Hippocampal formation (tissue), 2 donors: ENCODE data around the gene SLMAP.
"Not testable (repeated sequence)": the region's sequence is repeated elsewhere in the genome, so short reads cannot be mapped to it uniquely, and the experiment has no call there.

Experiments used
- DNase-seq, 2 donors: peaks; one replicate each; lab custom pipeline; 2025; lab: John Stamatoyannopoulos, UW

SLMAP gene

DNA sequence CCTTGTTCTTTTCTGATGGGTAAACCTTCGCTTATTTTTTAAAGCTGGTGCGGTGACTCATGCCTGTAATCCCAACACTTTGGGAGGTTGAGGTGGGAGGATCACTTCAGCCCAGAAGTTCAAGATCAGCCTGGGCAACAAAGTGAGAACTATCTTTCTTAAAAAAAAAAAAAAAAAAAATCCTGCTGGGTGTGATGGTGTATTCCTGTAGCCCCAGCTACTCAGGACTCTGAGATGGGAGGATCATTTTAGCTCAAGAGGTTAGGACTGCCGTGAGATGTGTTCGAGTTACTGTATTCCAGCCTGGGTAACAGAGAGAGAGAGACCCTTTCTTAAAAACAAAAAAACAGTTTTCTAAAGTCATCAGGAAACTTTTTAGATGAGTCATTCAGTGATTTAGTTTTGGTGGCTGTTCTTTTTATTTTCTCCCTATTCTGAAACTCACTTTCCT is 37.7 kb downstream of the SLMAP start:
- DNase-seq, result no peak

DNA sequence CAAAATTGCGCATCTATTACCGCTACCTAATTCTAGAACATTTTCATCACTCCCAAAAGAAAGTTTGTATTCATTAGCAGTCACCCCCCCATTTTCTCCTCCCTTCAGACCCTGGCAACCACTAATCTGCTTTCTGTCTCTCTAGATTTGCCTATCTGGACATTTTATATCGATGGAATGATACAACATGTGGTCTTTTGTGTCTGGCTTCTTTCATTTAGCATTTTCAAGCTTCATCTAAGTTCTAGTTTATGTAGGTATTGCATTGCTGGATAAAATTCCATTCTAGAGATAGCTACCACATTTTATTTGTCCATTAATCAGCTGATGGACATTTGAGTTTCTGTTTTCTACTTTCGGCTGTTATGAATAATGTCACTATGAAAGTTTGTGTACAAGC is 38.4 kb downstream of the SLMAP start:
- no peak for DNase-seq

DNA sequence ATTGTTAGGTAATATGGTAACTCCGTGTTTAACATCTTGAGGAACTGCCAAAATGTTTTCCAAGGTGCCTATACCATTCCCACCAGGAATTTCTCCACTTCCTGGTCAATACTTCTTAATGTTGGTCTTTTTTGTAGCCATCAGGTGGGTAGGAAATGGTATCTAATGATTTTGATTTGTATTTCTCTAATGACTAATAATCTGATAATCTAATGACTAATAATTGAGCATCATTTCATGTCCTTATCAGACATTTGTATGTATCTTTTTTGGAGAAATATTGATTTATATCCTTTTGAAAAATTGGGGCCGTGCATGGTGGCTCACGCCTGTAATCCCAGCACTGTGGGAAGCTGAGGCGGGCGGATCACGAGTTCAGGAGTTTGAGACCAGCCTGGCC is 38.8 kb downstream of the SLMAP start:
- no peak for DNase-seq

DNA sequence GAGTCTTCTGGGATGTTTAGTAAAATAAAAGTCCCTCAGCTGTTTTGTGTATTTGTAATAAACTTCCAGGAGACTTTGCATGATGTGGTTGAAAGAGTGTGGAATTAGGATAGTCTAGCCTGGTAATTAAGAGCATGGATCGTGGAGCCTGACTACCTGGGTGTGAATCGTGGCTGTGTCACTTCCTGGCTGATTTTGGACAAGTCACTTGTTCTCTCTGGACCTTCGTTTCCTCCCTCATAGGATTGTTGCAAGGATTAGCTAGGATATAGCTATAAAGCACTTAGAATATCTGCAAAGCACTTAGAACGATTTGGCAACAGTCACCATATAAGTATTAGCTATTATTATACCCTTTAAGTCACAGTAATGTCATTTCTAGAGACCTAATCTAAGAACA is 40.2 kb downstream of the SLMAP start:
- no peak for DNase-seq

DNA sequence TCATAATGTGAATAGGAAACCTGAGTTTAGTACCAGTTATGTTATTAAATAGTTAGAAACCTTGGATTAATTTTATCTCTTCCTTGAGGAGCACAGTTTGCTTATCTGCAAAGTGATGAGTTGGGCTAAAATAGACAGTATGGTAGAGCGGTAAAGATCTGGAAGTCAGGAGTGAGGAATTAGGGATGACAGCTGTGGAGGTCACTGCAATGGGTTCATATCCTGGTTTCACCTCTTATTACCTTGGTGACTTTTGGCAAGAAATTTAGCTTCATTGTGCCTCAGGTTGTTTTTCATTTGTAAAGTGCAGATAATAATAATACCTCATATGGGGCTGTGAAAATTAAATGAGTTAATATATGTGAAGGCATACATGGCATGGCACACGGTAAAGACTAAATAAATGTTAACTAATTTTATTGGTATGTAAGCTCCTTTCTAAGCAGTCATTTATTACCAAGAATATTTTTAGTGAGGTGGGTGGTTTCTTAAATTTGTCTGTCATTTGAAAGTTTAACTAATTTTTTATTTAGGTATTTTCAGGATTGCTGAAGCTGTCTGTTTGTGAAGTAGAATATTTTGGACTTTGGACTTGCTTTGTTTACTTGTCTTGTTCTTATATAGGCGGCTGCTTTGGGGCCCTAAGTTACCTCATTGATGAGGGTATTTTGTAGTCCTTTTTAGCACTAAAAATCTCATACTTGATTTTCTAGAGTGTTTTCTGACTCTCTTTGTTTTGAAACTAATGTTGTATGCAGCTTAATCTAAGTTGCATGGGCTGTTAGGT is 41.8 kb downstream of the SLMAP start:
- no peak for DNase-seq

DNA sequence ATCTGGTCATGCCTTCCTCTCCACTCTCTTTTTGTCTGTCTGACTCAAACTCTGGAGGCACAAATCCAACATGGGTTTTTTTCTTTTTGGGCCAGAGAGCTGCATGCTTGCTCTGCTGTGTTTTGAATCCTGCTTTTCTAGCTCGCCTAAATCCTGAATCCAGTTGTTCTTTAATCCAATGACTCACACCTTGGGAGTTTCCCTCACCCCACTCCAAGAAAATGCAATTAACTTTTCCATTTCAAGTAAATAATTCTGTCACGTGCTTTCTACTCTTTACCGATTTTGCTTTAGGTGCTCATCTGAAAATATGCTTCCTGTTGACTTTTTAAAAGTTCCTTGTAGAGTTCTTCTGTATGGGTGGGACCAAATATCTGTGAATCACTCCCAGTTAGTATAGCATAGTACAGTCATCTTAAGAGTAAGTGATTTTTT is 47.6 kb downstream of the SLMAP start:
- no peak for DNase-seq

DNA sequence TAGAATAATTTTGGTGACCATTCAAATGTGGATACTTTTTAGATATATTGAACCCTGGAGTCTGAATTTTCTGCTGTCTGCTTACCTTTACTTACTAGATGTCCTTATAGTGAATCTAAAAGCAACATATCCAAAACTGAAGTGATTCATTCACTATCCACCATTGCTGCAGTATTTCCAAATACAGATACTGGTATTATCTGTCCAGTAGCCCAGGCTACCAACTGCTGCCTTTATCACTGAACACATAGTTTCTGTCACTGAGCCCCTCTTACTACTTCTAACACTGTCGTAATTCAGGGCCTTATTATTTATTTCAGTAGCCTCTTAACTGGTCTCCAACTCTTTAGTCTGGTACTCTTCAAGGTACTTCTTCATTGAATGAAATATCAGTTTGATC is 49.2 kb downstream of the SLMAP start:
- no peak for DNase-seq

DNA sequence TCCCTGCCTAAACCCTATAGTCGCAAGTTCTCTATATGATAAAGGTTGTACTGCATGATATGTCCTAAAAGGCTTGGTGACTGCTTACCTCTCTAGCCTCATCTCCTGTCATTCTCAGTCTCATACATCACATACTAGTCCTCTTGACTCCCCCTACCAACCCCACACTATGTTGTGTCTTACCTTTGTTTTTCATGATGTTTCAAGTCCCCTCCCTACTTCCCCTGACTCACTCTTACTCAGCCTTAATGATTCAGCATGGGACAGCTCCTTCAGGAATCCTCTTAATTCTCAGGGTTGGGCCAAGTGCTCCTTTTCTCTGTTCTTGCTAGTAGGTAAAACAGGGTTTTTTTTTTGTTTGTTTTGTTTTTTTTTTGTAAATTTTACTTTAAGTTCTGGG is 49.6 kb downstream of the SLMAP start:
- no peak for DNase-seq

DNA sequence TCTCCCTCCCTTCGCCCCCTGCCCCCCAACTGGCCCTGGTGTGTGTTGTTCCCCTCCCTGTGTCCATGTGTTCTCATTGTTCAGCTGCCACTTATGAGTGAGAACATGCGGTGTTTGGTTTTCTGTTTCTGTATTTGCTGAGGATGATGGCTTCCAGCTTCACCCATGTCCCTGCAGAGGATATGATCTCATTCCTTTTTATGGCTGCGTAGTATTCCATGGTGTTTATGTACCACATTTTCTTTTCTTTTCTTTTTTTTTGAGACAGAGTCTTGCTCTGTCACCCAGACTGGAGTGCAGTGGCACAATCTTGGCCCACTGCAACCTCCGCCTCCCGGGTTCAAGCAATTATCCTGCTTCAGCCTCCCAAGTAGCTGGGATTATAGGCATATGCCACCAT is 50.1 kb downstream of the SLMAP start:
- DNase-seq, result not testable (repeated sequence)

DNA sequence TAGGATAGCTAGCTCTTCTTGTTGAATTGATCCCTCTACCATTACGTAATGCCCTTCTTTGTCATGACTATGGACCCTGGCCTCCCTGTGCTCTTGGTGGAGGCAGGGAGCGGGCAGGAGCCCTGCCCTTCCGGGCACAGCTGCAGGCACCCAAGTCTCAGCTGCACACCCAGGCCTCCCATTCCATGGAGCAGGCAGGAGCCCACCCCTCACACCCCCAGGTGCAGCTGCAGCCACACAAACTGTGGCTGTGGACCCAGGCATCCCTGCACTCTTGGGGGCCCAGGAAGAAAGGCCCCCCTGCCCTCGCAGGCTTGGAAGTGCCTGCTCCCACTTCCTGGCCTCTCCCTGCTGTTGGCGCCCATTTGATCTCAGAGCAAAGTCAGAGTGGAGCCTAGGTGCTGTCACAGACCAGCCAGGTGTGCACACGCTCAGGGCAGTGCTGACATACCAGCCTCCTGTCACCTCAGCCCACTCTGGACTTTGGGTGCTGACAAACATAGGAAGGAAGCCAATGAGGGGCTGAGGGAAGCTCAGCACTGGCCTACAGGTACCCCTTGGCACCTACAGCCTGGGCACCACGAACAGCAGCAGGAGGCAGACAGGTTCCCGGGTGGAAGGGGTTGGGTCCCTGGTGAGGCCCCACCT is 53.0 kb downstream of the SLMAP start:
- no peak for DNase-seq

DNA sequence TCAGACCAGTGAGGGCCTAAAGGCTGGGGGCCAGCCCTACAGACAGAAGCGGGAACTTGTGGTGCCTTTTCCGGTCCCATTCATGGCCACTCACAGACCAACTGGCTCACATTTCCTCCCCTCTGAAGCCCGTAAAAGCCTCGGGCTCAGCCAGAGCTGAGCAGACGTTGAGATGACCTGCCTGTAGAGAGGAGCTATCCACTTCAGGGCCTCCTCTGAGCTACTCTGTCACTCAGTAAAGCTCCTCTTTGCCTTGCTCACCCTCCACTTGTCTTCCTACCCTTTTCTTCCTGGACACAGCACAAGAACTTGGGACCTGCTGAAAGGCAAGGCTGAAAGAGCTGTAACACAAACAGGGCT is 53.5 kb downstream of the SLMAP start:
- DNase-seq, result no peak

DNA sequence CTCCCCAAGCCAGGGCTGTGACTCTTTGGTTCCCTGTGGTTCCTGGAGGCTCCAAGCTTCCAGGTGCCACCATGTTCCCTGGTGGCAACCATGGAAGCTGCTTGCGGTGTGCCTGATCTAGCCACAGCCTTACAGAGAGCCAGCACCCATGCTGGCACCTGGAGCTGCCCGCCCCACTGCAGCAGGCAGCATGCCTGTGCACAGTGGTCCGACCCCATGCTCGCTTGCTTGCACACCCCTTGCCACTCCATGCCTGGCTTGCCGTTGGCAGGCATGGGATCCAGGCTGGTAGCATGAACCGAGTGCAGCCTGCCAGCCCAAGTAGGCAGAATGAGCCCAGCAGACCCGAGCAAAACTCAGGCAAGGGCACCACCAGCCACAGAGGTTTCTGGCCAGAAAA is 53.9 kb downstream of the SLMAP start:
- no peak for DNase-seq

DNA sequence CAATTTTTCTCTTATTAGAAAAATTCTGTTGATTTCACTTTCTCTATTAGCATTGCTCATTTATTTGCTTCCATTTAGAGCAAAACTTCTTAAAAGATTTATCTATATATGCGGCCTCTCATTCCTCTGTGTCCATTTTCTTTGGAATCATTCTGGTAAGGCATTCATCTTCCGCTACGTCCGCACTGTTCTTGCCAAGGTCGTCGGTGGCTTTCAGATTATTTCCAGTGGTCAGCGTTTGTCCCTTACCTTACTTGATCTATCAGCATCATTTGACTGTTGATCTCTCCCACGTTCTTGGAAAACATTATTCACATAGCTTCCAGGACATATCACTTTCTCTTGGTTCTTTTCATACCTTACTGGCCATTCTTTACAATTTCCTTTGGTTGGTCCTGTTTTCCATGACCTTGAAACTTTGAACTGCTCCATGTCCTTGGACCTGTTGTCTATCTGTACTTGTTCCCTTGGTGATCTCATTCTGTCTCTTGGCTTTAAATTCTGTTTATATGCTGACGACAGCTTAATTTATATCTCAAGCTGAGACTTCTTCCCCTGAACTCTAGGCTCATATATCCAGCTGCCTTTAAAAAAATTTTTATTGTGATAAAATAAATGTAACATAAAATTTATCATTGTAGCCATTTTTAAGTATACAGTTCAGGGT is 54.5 kb downstream of the SLMAP start:
- no peak for DNase-seq

DNA sequence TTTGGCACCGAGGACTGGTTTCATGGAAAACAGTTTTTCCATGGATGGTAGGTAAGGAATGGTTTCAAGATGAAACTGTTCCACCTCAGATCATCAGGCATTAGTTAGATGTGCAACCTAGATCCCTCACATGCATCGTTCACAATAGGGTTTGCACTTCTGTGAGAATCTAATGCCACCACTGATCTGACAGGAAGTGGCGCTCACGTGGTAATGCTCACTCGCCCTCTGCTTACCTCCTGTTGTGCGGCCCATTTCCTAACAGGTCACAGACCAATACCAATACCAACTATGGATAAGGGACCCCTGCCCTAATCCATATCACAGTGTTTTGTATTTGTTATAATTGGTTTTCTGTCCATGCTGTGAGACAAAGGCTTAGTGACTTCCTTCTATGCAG is 58.9 kb downstream of the SLMAP start:
- DNase-seq, result no peak

DNA sequence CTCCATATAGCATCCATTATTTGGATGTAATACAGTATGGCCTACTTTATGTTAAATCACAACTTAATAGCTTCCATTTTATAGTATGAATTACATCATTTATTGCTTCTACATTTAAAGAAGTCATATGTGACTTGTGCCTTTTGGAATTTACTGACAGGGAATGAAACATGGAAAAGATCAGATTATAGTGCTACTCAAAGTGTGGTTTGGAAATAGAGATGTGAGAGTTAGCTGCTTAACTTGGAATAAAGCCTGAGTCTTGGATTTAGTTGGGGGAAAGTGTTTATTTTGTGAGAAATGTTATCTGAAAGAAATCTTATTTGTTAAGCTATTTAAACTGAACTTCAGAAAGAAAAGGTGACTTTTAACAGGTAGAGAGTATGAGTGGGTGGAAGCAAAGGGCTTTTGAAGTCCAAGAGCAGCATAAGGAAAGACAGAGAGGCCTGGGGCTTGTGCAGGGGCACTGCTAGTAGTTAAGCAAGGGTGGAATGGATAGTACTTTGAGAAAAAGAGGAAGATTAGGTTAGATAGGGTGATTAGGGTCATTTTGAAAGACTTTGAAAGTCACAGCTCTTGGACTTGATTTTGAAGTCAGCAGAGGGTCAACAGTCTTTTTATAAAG is 60.5 kb downstream of the SLMAP start:
- no peak for DNase-seq

DNA sequence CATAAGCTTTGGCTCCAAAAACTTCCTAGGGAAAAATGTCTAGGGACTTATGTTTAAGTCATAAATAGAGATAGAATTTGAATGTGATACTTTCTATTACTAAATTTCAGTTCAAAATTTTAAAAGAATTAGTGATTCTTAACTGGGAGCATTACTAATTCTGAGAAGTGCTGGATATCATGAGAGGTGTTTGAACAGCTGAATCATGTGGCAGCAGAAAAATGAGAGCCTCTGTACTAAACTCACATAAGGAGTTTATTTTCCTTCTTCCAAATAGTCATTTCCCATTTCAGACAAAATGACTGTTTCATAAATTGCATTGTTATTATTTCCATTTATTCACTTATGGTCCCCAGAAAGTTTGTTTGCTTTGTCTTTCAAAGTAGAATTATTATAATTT is 62.7 kb downstream of the SLMAP start:
- no peak for DNase-seq

DNA sequence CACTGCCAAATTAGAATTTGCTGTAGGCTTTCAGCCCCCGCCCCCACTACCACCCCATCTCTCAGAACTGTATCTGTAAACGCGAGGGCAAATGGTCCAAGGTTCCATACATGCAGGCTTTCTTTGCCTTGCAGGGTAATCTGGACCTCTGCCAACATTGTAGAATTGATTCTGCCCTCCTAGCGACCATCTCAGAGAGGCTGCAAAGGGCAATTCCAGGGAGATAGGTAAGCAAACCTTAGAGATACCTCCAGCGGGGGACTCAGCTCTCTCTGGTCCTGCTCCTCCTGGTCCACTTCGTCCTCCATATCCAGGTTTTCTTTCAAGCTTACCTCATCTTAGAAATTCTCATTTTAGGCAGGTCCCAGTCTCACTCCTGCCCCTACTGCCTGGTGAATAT is 64.4 kb downstream of the SLMAP start:
- DNase-seq, result no peak

DNA sequence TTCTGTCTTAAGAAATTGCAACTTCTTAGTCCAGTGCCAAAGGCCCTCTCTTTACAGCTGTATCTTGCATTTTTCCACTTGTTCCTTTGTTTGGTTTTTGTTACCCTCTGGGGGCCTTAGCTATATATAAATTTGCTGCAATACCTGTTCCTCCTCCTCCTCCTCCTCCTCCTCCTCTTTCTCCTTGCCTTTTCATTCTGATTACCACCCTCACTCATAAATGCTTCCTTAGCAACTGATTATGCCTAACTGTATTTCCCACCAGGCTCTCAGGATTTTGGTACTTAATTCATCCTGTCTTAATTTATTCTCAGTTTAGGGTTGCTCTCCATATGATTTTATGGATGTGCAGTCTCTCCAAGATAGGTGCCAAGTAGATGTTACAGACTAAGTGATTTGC is 65.7 kb downstream of the SLMAP start:
- DNase-seq, result no peak

DNA sequence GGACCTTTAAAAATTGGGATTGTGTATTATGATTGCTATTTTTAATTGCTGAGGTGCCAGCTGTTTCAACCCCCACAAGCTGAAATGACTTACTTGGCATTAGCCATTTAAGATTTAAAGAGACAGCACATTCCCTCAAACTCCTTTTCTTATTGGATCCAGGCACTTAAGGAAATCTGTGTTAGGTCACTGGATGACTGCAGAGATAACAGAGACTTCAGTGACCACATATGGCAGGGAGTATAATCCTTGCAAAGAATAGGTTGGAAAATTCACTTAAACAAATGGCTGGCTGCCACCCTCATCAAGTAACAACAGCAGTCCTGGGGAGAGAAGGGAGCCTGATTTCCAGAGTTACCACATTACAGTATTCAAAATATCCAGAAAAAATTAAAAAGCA is 66.6 kb downstream of the SLMAP start:
- no peak for DNase-seq

DNA sequence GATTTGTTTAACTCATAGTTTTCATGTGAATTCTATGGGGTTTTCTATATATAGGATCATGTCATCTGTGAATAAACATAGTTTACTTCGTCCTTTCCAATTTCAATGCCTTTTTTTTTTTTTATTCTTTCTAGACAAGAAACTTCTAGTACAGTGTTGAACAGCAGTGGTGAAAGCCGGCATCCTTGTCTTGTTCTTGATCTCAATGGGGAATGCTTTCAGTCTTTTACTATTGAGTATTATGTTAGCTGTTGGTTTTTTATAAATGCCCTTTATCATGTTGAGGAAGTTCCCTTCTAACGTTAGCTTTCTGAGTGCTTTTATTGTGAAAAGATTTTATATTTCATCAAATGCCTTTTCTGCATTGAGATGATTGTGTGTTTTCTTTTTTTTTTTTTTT is 69.0 kb downstream of the SLMAP start:
- DNase-seq, result no peak

DNA sequence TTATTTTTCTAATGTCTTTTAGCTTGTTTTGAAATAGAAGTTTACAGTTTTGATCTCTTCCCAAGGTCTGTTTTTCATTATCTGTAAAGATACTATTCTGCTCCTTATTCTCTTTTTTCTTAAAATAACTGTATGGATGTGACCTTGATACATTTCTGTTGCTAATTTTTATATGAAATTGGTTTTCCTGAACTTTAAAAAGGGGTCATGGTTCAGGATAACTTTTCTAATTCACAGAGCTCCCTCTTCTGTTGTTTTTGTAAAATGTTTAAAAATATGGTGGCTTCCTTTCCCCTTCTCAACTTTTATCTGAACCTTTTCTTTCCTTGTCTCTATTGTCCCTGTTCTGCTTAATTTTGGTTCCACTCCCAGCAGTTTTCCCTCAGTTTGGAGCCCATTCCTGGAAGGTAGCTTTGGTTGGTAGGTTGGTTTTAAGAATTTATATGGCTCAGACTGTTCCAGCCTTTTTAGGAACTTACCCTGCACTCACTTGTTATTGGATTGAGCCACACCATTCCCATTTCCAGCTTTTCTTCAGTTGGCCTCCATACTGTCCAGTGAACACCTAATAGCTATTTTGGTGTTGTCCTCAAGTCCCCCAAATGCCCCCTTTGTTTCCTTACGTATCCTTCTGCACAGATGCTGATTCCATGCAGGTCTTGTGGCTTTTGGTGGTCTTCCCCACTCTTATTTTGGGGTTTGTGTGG is 70.3 kb downstream of the SLMAP start:
- DNase-seq, result no peak
